Breast epithelium (tissue), 3 donors: ENCODE data around the gene AKAP9. TPM values are rescaled to one million over a fixed set of nuclear protein-coding genes. Genes with fewer than 3 reads are reported as not detected.

ENCODE experiments used
- total RNA-seq, 3 donors: library from RNA; depleted of rRNA; stranded (reverse); fragments of >200 nt; gene quantifications; one replicate each; pipeline ENCODE4 v1.1.0, GENCODE V29; 2016

The AKAP9 gene
- total RNA-seq, 3 donors from 2014 or later, result 73.3 to 193 (median 124) TPM

Other genes with a start within 250 kb of the AKAP9 start
- 10 to 100 TPM; 11.5 to 18.6 (median 12.5) TPM for gene MTERF1, start 60.2 kb upstream of the AKAP9 start, total RNA-seq
- 10 to 100 TPM; 28.3 to 39.1 (median 32.4) TPM for gene CYP51A1, start 193.6 kb downstream of the AKAP9 start, total RNA-seq
- under 1 TPM in 2 of 3 donors, not detected in 1; 0.16 to 0.33 TPM for gene LRRD1, start 238.3 kb downstream of the AKAP9 start, total RNA-seq